Stomach (tissue), 4 donors: Measurements from ENCODE around the gene PPEF1.

Source experiments
- CTCF ChIP-seq, 7 experiments: fragments of 450-650 bp in 4 of 7; fragments of 200-600 bp in 3 of 7; sonication (generic) in 3 of 7; IDR thresholded peaks; one replicate each; pipeline ENCODE4 v1.5.1; 2016 to 2019; ENCODE audit warnings: antibody characterized with exemption in 7 of 7, control low read depth in 2 of 7, mild to moderate bottlenecking in 1 of 7
- EP300 ChIP-seq: sonication (generic); formaldehyde crosslinking; IDR thresholded peaks from one replicate; pipeline ENCODE4 v1.6.1; 2017; ENCODE audit warnings: antibody characterized with exemption
- POLR2A ChIP-seq, 4 donors: fragments of 450-650 bp; IDR thresholded peaks; one replicate each; pipeline ENCODE4 v1.6.1; 2016; ENCODE audit warnings: antibody characterized with exemption in 4 of 4, control low read depth in 2 of 4, mild to moderate bottlenecking in 1 of 4, moderate library complexity in 1 of 4

- TF ChIP-seq EP300 (no peak), CTCF (IDR thresholded peaks at IDR 0.05) (no peak), POLR2A (IDR thresholded peaks at IDR 0.05) (no peak)
Observed at GRCh38 chrX:18696653-18697052, 10.8 kb upstream of the PPEF1 start.
